Measurements from ENCODE around the gene GAS2L3.
"Not testable (repeated sequence)": the region's sequence is repeated elsewhere in the genome, so short reads cannot be mapped to it uniquely, and the experiment has no call there.

The GAS2L3 gene

DNA sequence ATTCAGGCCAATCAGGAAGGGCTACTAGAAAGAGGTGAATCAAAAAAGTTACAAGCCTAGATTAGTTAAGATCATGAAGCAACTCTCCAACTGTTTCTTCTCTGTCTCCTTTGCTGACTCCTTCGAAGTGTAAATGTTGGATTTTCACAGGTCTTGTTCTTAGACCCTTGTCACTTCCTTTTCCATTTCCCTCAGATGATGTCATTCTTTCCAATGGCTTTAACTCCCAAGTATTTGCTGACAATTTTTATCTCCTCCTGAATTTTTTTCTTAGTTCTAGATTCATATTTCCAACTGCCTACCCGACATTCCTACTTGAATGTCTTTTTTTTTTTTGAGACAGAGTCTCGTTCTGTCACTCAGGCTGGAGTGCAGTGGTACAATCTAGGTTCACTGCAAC, 10.8 kb downstream of the GAS2L3 start:
- Histone ChIP-seq H3K27me3 (ENCODE audit: control insufficient read depth, insufficient read depth, low read length) (no peaks in the 10 kb centered on the region), H3K4me1 (ENCODE audit: control insufficient read depth, insufficient read depth, low read length) (no peaks in the 10 kb centered on the region), H3K27ac (ENCODE audit: low read depth, low read length) (no peak overlapping the region), H3K36me3 (ENCODE audit: control insufficient read depth, insufficient read depth, low read length) (no peaks in the 10 kb centered on the region), H3K9ac (ENCODE audit: low read length) (no peak overlapping the region), H3K4me3 (ENCODE audit: low read length) (no peak overlapping the region)

DNA sequence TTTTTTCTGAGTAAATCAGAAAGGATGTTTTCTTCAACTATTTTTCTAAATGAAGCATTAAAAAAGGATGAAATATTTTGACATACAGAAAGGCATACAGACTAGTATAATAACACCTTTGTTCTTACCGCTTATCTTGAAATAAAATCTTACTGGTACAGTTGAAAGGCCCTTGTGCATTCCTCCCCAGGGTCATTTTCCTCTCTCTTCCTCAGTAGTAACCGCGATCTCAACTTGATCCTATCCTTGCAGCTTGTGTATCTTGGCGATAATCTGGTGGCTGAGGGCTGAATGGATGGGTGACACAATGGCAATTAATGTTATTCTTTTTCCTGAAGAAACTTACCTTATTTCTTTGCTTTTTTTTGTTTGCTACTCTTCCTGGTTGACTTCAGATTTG, 18.5 kb downstream of the GAS2L3 start:
- no peak overlapping the region for H3K4me3 ChIP-seq (ENCODE audit: low read length)
- no peaks in the 10 kb centered on the region for H3K36me3 ChIP-seq (ENCODE audit: control insufficient read depth, insufficient read depth, low read length)
- H3K4me1 ChIP-seq (ENCODE audit: control insufficient read depth, insufficient read depth, low read length): no peaks in the 10 kb centered on the region
- H3K9ac ChIP-seq (ENCODE audit: low read length): no peak overlapping the region
- no peaks in the 10 kb centered on the region for H3K27me3 ChIP-seq (ENCODE audit: control insufficient read depth, insufficient read depth, low read length)
- H3K27ac ChIP-seq (ENCODE audit: low read depth, low read length): no peak overlapping the region

DNA sequence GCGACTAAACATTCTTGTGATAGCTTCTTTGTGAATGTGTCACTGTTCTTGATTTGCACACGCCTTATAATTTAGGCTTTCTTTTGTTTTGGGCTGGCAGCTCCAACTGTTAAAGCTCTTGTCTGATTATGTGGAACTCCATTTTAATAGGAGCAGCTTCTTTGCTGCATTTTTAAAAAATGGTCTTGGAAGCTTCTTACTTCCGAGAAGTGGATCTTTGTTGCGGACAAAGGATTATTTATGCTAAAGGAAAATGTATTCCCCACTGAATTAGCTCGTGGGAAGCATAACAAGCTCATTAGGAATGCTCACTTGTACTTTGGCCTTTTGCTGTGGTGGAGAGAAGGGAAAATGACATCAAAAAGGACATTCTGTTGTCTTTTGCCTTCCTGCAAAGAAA, 20.0 kb downstream of the GAS2L3 start:
- Histone ChIP-seq H3K4me1 (ENCODE audit: control insufficient read depth, insufficient read depth, low read length) (no peaks in the 10 kb centered on the region), H3K36me3 (ENCODE audit: control insufficient read depth, insufficient read depth, low read length) (no peaks in the 10 kb centered on the region), H3K4me3 (ENCODE audit: low read length) (no peak overlapping the region), H3K27me3 (ENCODE audit: control insufficient read depth, insufficient read depth, low read length) (no peaks in the 10 kb centered on the region), H3K27ac (ENCODE audit: low read depth, low read length) (no peak overlapping the region), H3K9ac (ENCODE audit: low read length) (no peak overlapping the region)

DNA sequence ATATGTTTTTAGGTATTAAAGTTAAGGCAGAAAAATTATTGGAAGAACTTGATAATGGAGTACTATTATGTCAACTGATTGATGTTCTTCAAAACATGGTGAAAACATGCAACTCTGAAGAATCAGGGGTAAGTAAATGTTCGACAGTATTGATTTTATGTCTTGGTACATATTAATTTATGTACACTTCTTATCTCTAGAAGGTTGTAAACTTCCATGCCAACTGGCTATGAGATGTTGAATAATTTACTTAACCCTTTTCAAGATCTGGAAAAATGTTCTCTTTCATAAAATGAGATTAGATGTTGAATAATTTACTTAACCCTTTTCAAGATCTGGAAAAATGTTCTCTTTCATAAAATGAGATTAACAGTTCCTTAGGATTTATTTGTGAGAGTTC, 28.1 kb downstream of the GAS2L3 start:
- Histone ChIP-seq H3K4me1 (ENCODE audit: control insufficient read depth, insufficient read depth, low read length) (no peaks in the 10 kb centered on the region), H3K27me3 (ENCODE audit: control insufficient read depth, insufficient read depth, low read length) (no peaks in the 10 kb centered on the region), H3K9ac (ENCODE audit: low read length) (no peak overlapping the region), H3K27ac (ENCODE audit: low read depth, low read length) (no peak overlapping the region), H3K4me3 (ENCODE audit: low read length) (no peak overlapping the region), H3K36me3 (ENCODE audit: control insufficient read depth, insufficient read depth, low read length) (no peaks in the 10 kb centered on the region)

DNA sequence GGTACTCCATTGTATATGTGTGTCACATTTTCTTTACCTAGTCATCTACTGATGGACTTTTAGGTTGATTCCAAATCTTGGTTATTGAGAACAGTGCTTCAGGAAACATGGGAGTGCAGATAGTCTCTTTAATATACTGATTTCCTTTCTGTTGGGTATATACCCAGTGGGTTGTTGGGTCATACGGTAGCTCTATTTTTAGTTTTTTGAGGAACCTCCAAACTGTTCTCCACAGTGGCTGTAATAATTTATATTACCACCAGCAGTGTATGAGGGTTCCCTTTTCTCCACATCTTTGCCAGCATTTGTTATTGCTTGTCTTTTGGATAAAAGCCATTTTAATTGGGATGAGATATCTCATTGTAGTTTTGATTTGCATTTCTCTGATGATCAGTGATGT, 29.5 kb downstream of the GAS2L3 start:
- H3K4me1 ChIP-seq (ENCODE audit: control insufficient read depth, insufficient read depth, low read length); H3K27ac ChIP-seq (ENCODE audit: low read depth, low read length); H3K4me3 ChIP-seq (ENCODE audit: low read length); H3K9ac ChIP-seq (ENCODE audit: low read length); H3K27me3 ChIP-seq (ENCODE audit: control insufficient read depth, insufficient read depth, low read length); H3K36me3 ChIP-seq (ENCODE audit: control insufficient read depth, insufficient read depth, low read length): not testable (repeated sequence)

GRCh38 chr12:100608776-100609175, 35.3 kb downstream of the GAS2L3 start:
- H3K4me3 ChIP-seq (ENCODE audit: low read length): no peak overlapping the region
- no peaks in the 10 kb centered on the region for H3K27me3 ChIP-seq (ENCODE audit: control insufficient read depth, insufficient read depth, low read length)
- no peaks in the 10 kb centered on the region for H3K4me1 ChIP-seq (ENCODE audit: control insufficient read depth, insufficient read depth, low read length)
- no peak overlapping the region for H3K9ac ChIP-seq (ENCODE audit: low read length)
- H3K36me3 ChIP-seq (ENCODE audit: control insufficient read depth, insufficient read depth, low read length): no peaks in the 10 kb centered on the region
- H3K27ac ChIP-seq (ENCODE audit: low read depth, low read length): no peak overlapping the region

DNA sequence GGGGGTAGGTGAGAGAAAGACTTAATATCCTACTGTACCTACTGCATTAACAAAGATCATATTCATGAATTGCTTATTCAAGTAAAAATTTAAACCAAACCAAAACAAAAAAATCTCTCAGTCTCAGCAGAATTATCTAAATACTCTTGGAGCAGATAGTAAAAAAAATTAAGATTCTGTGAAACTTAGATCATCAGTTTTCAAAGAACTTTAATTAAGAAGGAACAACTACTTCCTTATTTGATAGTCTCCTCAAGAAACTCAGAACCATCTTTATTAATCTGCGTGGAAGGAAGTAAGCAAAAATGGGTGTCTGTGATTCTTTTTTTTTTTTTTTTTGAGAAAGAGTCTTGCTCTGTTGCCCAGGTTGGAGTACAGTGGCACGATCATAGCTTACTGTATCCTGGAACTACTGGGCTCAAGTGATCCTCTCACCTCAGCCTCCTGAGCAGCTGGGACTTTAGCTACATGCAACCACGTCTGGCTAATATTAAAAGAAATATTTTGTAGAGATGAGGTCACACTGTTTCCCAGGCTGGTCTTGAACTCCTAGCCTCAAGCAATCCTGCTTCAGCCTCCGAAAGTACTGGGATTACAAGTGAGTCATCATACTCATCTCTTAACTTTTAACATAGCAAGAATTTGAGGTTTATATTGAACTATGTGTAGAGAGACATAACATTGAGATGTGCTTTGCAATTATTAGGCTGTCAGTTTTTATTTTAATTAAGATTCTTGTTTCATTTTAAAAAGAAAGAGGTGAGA, 37.4 kb downstream of the GAS2L3 start:
- H3K4me3 ChIP-seq (ENCODE audit: low read length): no peak overlapping the region
- H3K27ac ChIP-seq (ENCODE audit: low read depth, low read length): no peak overlapping the region
- no peaks in the 10 kb centered on the region for H3K27me3 ChIP-seq (ENCODE audit: control insufficient read depth, insufficient read depth, low read length)
- no peaks in the 10 kb centered on the region for H3K4me1 ChIP-seq (ENCODE audit: control insufficient read depth, insufficient read depth, low read length)
- no peaks in the 10 kb centered on the region for H3K36me3 ChIP-seq (ENCODE audit: control insufficient read depth, insufficient read depth, low read length)
- no peak overlapping the region for H3K9ac ChIP-seq (ENCODE audit: low read length)

- Histone ChIP-seq H3K36me3 (ENCODE audit: control insufficient read depth, insufficient read depth, low read length) (no peaks in the 10 kb centered on the region), H3K4me3 (ENCODE audit: low read length) (no peak overlapping the region), H3K27ac (ENCODE audit: low read depth, low read length) (no peak overlapping the region), H3K4me1 (ENCODE audit: control insufficient read depth, insufficient read depth, low read length) (no peaks in the 10 kb centered on the region), H3K9ac (ENCODE audit: low read length) (no peak overlapping the region), H3K27me3 (ENCODE audit: control insufficient read depth, insufficient read depth, low read length) (no peaks in the 10 kb centered on the region)
Measured at GRCh38 chr12:100612606-100613005, 39.1 kb downstream of the GAS2L3 start.

DNA sequence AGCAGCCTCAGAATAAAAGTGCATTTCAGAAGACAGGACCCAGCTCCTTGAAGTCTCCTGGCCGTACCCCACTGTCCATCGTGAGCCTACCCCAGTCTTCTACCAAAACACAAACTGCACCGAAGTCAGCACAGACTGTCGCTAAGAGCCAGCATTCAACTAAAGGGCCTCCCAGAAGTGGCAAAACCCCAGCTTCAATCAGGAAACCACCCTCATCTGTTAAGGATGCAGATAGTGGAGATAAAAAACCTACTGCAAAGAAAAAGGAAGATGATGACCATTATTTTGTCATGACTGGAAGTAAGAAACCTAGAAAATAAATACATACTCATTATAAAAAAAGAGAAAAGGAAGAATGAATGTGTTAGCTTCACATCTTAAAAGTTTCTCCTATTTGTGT, 51.1 kb downstream of the GAS2L3 start:
- Histone ChIP-seq H3K9ac (ENCODE audit: low read length) (no peak overlapping the region), H3K36me3 (ENCODE audit: control insufficient read depth, insufficient read depth, low read length) (no peaks in the 10 kb centered on the region), H3K27me3 (ENCODE audit: control insufficient read depth, insufficient read depth, low read length) (no peaks in the 10 kb centered on the region), H3K4me3 (ENCODE audit: low read length) (no peak overlapping the region), H3K4me1 (ENCODE audit: control insufficient read depth, insufficient read depth, low read length) (no peaks in the 10 kb centered on the region), H3K27ac (ENCODE audit: low read depth, low read length) (no peak overlapping the region)

DNA sequence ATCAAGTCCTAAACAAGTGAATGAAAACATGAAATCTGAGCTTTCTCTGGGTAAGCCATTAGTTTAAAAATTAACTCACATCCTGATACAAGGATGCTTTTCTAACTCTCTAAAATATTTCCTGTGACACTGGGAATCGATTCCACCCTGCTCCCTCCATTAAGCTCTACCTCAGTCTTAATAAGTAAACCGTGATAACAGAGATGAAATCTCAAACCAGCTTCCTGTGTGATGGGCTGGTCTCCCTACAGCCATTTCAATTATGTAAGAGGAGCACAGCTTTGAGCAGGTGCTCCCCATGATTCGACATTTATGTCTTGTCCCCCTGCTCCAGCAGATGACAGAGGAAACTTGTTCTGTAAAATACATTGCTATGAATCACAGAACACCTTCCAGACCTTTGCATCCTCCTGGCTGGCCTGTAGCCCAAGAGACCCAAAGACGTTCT, 59.0 kb downstream of the GAS2L3 start:
- H3K27me3 ChIP-seq (ENCODE audit: control insufficient read depth, insufficient read depth, low read length): no peaks in the 10 kb centered on the region
- H3K27ac ChIP-seq (ENCODE audit: low read depth, low read length): no peak overlapping the region
- no peak overlapping the region for H3K9ac ChIP-seq (ENCODE audit: low read length)
- no peak overlapping the region for H3K4me3 ChIP-seq (ENCODE audit: low read length)
- H3K36me3 ChIP-seq (ENCODE audit: control insufficient read depth, insufficient read depth, low read length): no peaks in the 10 kb centered on the region
- no peaks in the 10 kb centered on the region for H3K4me1 ChIP-seq (ENCODE audit: control insufficient read depth, insufficient read depth, low read length)

DNA sequence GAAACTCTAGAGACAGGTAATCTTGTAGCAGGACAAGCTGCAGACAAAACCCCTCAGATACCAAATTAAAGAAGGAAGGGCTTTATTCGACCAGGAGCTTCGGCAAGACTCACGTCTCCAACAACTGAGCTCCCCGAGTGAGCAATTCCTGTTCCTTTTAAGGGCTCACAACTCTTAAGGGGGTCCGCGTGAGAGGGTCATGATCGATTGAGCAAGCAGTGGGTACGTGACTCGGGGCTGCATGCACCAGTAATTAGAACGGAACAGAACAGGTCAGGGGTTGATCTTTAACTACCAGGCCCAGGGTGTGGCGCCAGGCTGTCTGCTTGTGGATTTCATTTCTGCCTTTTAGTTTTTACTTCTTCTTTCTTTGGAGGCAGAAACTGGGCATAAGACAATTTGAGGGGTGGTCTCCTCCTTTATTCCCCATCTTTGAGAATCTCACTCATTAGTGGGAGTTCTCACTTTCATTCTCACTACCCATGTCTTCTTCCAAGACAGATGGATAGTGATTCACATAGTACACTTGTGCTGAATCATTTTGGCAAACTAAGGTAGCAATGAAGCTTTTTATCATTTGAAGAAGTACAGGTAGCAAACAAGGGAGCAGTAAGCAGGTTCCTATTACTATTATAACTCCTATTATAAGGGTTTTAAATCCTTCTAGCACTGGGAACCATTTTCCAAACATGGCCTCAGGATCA, 59.8 kb downstream of the GAS2L3 start:
- H3K27me3 ChIP-seq (ENCODE audit: control insufficient read depth, insufficient read depth, low read length); H3K4me3 ChIP-seq (ENCODE audit: low read length); H3K27ac ChIP-seq (ENCODE audit: low read depth, low read length); H3K4me1 ChIP-seq (ENCODE audit: control insufficient read depth, insufficient read depth, low read length); H3K36me3 ChIP-seq (ENCODE audit: control insufficient read depth, insufficient read depth, low read length); H3K9ac ChIP-seq (ENCODE audit: low read length): not testable (repeated sequence)

GRCh38 chr12:100643246-100643645, 69.8 kb downstream of the GAS2L3 start:
- Histone ChIP-seq H3K36me3 (ENCODE audit: control insufficient read depth, insufficient read depth, low read length) (no peaks in the 10 kb centered on the region), H3K27me3 (ENCODE audit: control insufficient read depth, insufficient read depth, low read length) (no peaks in the 10 kb centered on the region), H3K4me3 (ENCODE audit: low read length) (no peak overlapping the region), H3K27ac (ENCODE audit: low read depth, low read length) (no peak overlapping the region), H3K4me1 (ENCODE audit: control insufficient read depth, insufficient read depth, low read length) (no peaks in the 10 kb centered on the region), H3K9ac (ENCODE audit: low read length) (no peak overlapping the region)

DNA sequence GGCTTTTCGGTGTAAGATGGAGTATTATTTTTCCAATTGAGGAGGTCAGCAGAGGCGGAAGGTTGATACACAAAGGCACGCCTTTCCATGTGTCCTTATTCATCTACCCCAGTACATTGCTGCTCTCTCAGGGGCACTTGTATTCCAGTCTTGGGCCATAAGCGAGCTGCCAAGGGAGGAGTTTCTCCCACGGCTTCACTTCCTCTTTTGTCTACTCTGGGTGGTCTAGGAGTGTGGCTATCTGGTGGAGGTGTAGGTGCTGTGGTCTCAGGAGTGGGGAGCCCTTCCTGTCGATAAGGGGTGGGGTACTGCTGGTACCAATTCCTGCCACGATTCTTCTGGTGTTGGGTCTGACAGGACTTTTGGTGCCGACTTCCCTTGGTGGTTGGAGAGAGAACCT, 73.4 kb downstream of the GAS2L3 start:
- H3K4me3 ChIP-seq (ENCODE audit: low read length): no peak overlapping the region
- no peak overlapping the region for H3K27ac ChIP-seq (ENCODE audit: low read depth, low read length)
- no peaks in the 10 kb centered on the region for H3K27me3 ChIP-seq (ENCODE audit: control insufficient read depth, insufficient read depth, low read length)
- no peak overlapping the region for H3K9ac ChIP-seq (ENCODE audit: low read length)
- H3K36me3 ChIP-seq (ENCODE audit: control insufficient read depth, insufficient read depth, low read length): no peaks in the 10 kb centered on the region
- H3K4me1 ChIP-seq (ENCODE audit: control insufficient read depth, insufficient read depth, low read length): no peaks in the 10 kb centered on the region
